Thoracic aorta endothelial cell (primary cell): Measurements from ENCODE around the gene TAS2R1. TPM values are rescaled to one million over a fixed set of nuclear protein-coding genes. Genes with fewer than 3 reads are reported as not detected.

Experiments
- total RNA-seq: library from RNA; depleted of rRNA; stranded (reverse); fragments of >200 nt; gene quantifications from 2 replicates; pipeline ENCODE4 v1.2.3, GENCODE V29; 2012

The TAS2R1 gene
- total RNA-seq: not detected in 2 replicates

GRCh38 chr5:9630251-9630650 lies at the start of gene TAS2R1:
TAS2R1 (minus strand) TSS chr5:9630351; CDS start chr5:9630032, 319 bp downstream.

Other genes starting within 250 kb of the TAS2R1 start
- 0.07 and 0.27 TPM in 2 replicates for gene SEMA5A, start 84.3 kb downstream of the TAS2R1 start, total RNA-seq